H9 (cell line): ENCODE measurements around the gene NOP56. TPM values are rescaled to one million over a fixed set of nuclear protein-coding genes. Genes with fewer than 3 reads are reported as not detected.

Experiments
- DNase-seq: peaks from one replicate; pipeline ENCODE4 v3.0.0-alpha.2; 2017
- H2AFZ ChIP-seq: one replicate; pipeline ENCODE4 v1.6.1; 2013; ENCODE audit warnings: mild to moderate bottlenecking, low read length, control low read depth, moderate library complexity
- H2AK5ac ChIP-seq: 2 replicates; pipeline ENCODE4 v1.6.1; 2013; ENCODE audit warnings: low read length, control low read depth, mixed read lengths; ENCODE audit not compliant: insufficient read length
- H2BK120ac ChIP-seq: one replicate; pipeline ENCODE4 v1.6.1; 2013; ENCODE audit warnings: low read depth, mild to moderate bottlenecking, low read length, control low read depth, inconsistent platforms; ENCODE audit not compliant: poor library complexity, severe bottlenecking
- H2BK12ac ChIP-seq: 2 replicates; pipeline ENCODE4 v1.6.1; 2013; ENCODE audit warnings: low read length, control low read depth, mixed read lengths, low read depth; ENCODE audit not compliant: insufficient read length
- H2BK15ac ChIP-seq: 2 replicates; pipeline ENCODE4 v1.6.1; 2013; ENCODE audit warnings: low read depth, low read length, control low read depth
- H2BK20ac ChIP-seq: one replicate; pipeline ENCODE4 v1.6.1; 2013; ENCODE audit warnings: low read depth, mild to moderate bottlenecking, low read length, control low read depth, inconsistent platforms; ENCODE audit not compliant: poor library complexity, severe bottlenecking
- H2BK5ac ChIP-seq: 2 replicates; pipeline ENCODE4 v1.6.1; 2013; ENCODE audit warnings: low read length, control low read depth, mixed read lengths; ENCODE audit not compliant: insufficient read length
- H3K14ac ChIP-seq: 2 replicates; pipeline ENCODE4 v1.6.1; 2013; ENCODE audit warnings: low read length, control low read depth; ENCODE audit not compliant: insufficient read depth
- H3K18ac ChIP-seq: 2 replicates; pipeline ENCODE4 v1.6.1; 2013; ENCODE audit warnings: low read depth, mild to moderate bottlenecking, mixed read lengths, low read length, control low read depth; ENCODE audit not compliant: insufficient read length
- H3K23ac ChIP-seq: 2 replicates; pipeline ENCODE4 v1.6.1; 2013; ENCODE audit warnings: low read length, control low read depth, mixed read lengths, low read depth; ENCODE audit not compliant: insufficient read length
- H3K23me2 ChIP-seq: 2 replicates; pipeline ENCODE4 v1.6.1; 2013; ENCODE audit warnings: low read depth, mild to moderate bottlenecking, mixed read lengths, low read length, control low read depth; ENCODE audit not compliant: insufficient read length, poor library complexity, severe bottlenecking
- H3K27ac ChIP-seq: 2 replicates; pipeline ENCODE4 v1.5.1; 2013; ENCODE audit warnings: low read length, control low read depth, mixed read lengths, low read depth; ENCODE audit not compliant: insufficient read length
- H3K27me3 ChIP-seq: 2 replicates; pipeline ENCODE4 v1.6.1; 2013; ENCODE audit warnings: low read length, control low read depth, inconsistent platforms; ENCODE audit not compliant: insufficient read depth
- H3K4ac ChIP-seq: 2 replicates; pipeline ENCODE4 v1.6.1; 2013; ENCODE audit warnings: low read depth, mild to moderate bottlenecking, control low read depth, inconsistent platforms, low read length, moderate library complexity
- H3K4me1 ChIP-seq: 2 replicates; pipeline ENCODE4 v1.6.1; 2013; ENCODE audit warnings: low read length, control low read depth, inconsistent platforms; ENCODE audit not compliant: insufficient read depth
- H3K4me2 ChIP-seq: 2 replicates; pipeline ENCODE4 v1.6.1; 2013; ENCODE audit warnings: low read length, control low read depth, mixed read lengths; ENCODE audit not compliant: insufficient read length, insufficient read depth
- H3K56ac ChIP-seq: 2 replicates; pipeline ENCODE4 v1.6.1; 2013; ENCODE audit warnings: low read depth, mild to moderate bottlenecking, mixed read lengths, low read length, control low read depth; ENCODE audit not compliant: insufficient read length
- H3K79me1 ChIP-seq: 2 replicates; pipeline ENCODE4 v1.6.1; 2013; ENCODE audit warnings: low read depth, mild to moderate bottlenecking, moderate library complexity, low read length, control low read depth, inconsistent platforms; ENCODE audit not compliant: insufficient read depth, poor library complexity, severe bottlenecking
- H3K79me2 ChIP-seq: 2 replicates; pipeline ENCODE4 v1.6.1; 2013; ENCODE audit warnings: low read length, control low read depth, inconsistent platforms; ENCODE audit not compliant: insufficient read depth
- H3K9ac ChIP-seq: 2 replicates; pipeline ENCODE4 v1.6.1; 2013; ENCODE audit warnings: low read length, control low read depth, mixed read lengths; ENCODE audit not compliant: insufficient read length; ENCODE audit errors: extremely low read depth
- H3K9me3 ChIP-seq: one replicate; pipeline ENCODE4 v1.6.1; 2013; ENCODE audit warnings: low read depth, low read length, inconsistent platforms; ENCODE audit not compliant: control insufficient read depth
- H3T11ph ChIP-seq: one replicate; pipeline ENCODE4 v1.6.1; 2013; ENCODE audit warnings: mild to moderate bottlenecking, low read length, control low read depth, inconsistent platforms
- H4K20me1 ChIP-seq: one replicate; pipeline ENCODE4 v1.6.1; 2013; ENCODE audit not compliant: control insufficient read depth, insufficient read length, insufficient read depth
- H4K5ac ChIP-seq: 2 replicates; pipeline ENCODE4 v1.6.1; 2013; ENCODE audit warnings: low read depth, mild to moderate bottlenecking, mixed read lengths, low read length, control low read depth; ENCODE audit not compliant: insufficient read length
- H4K8ac ChIP-seq: replicated peaks from 2 replicates; pipeline ENCODE4 v1.6.1; 2013; ENCODE audit warnings: low read length, control low read depth, mixed read lengths, low read depth; ENCODE audit not compliant: insufficient read length
- H4K91ac ChIP-seq: 2 replicates; pipeline ENCODE4 v1.6.1; 2013; ENCODE audit warnings: low read depth, mild to moderate bottlenecking, moderate library complexity, mixed read lengths, low read length, control low read depth; ENCODE audit not compliant: insufficient read length
- H3K27ac Mint-ChIP-seq, 3 experiments: 2 replicates in 2 of 3; 3 replicates in 1 of 3; pipeline ENCODE4 v1.8.0; 2020 to 2021; ENCODE audit warnings: mixed read lengths in 3 of 3, mild to moderate bottlenecking in 1 of 3, moderate library complexity in 1 of 3
- H3K27me3 Mint-ChIP-seq: 2 replicates; pipeline ENCODE4 v1.8.0; 2021; ENCODE audit warnings: low read depth, mild to moderate bottlenecking, moderate library complexity, mixed read lengths
- H3K36me3 Mint-ChIP-seq, 3 experiments: 2 replicates in 2 of 3; 3 replicates in 1 of 3; pipeline ENCODE4 v1.8.0; 2020 to 2021; ENCODE audit warnings: low read depth in 3 of 3, mixed read lengths in 3 of 3; ENCODE audit not compliant: insufficient read depth in 1 of 3
- H3K4me1 Mint-ChIP-seq, 2 experiments: 2 replicates each; pipeline ENCODE4 v1.8.0; 2020; ENCODE audit warnings: mixed read lengths in 2 of 2
- H3K4me3 Mint-ChIP-seq, 2 experiments: 2 replicates in 1 of 2; 3 replicates in 1 of 2; pipeline ENCODE4 v1.8.0; 2020 to 2021; ENCODE audit warnings: mild to moderate bottlenecking in 2 of 2, mixed read lengths in 2 of 2, moderate library complexity in 1 of 2
- H3K9me3 Mint-ChIP-seq, 2 experiments: 2 replicates in 1 of 2; 3 replicates in 1 of 2; pipeline ENCODE4 v1.8.0; 2020; ENCODE audit warnings: mild to moderate bottlenecking in 2 of 2, mixed read lengths in 2 of 2, moderate library complexity in 1 of 2
- CTCF ChIP-seq: fragments of 200-600 bp; sonication (generic); conservative IDR thresholded peaks from 3 replicates; pipeline ENCODE4 v1.8.0; 2021; ENCODE audit warnings: antibody characterized with exemption, mild to moderate bottlenecking
- WGBS: extraction: QIAGEN DNeasy Blood & Tissue Kit; methylation state at CpG from one replicate; pipeline ENCODE4 v1.1.7; 2013; ENCODE audit warnings: missing lambda C conversion rate, low lambda C conversion rate, mixed read lengths; ENCODE audit not compliant: insufficient read length; ENCODE audit errors: extremely low coverage; 5-methylcytosine and 5-hydroxymethylcytosine counted together
- total RNA-seq: library from RNA; stranded (reverse); gene quantifications from 2 replicates; pipeline ENCODE4 v1.2.1, GENCODE V29; 2021

The NOP56 gene
- total RNA-seq, 1 experiment from 2014 or later = 774 TPM

DNA sequence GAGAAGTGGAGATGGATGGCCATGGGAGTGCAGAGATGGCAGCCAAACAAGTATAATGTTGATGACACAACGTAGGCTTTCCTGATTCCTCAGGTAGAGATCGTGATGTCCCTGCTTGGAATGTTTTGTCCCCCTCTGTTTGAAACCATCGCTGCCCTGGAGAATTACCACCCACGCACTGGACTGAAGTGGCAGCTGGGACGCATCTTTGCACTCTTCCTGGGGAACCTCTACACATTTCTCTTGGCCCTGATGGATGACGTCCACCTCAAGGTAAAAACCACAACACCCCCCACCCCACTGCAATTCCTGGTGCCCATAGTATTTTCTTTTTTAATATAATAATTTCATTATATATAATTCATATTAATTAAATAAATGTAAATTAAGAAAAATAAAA is 42.1 kb upstream of the NOP56 start:
- Histone ChIP-seq H2BK12ac (no peak overlapping the region), H2BK5ac (no peak overlapping the region), H4K8ac (no peak overlapping the region), H3K27me3 (no peaks in the 10 kb centered on the region), H3K79me1 (no peaks in the 10 kb centered on the region), H4K91ac (no peak overlapping the region), H2AK5ac (no peak overlapping the region), H3K4me2 (no peak overlapping the region), H3K18ac (no peak overlapping the region), H4K20me1 (no peaks in the 10 kb centered on the region), H3K9ac (no peak overlapping the region), H3T11ph (no peak overlapping the region), H3K4ac (no peak overlapping the region), H3K9me3 (peaks cover 5% of the 10 kb centered on the region), H3K23me2 (no peaks in the 10 kb centered on the region), H2BK20ac (no peak overlapping the region), H2AFZ (no peak overlapping the region), H2BK15ac (no peak overlapping the region), H3K14ac (no peak overlapping the region), H3K56ac (no peak overlapping the region), H4K5ac (no peak overlapping the region), H2BK120ac (no peak overlapping the region), H3K27ac (no peak overlapping the region), H3K23ac (no peak overlapping the region), H3K79me2 (no peaks in the 10 kb centered on the region), H3K4me1 (no peaks in the 10 kb centered on the region)
- Mint-ChIP-seq H3K4me1 (no peaks in the 10 kb centered on the region), H3K9me3 (peaks cover 18 to 24% of the 10 kb centered on the region in 2 experiments), H3K27ac (no peak overlapping the region), H3K27me3 (peaks cover 31% of the 10 kb centered on the region), H3K36me3 (peaks cover 0 to 7% (median 3%) of the 10 kb centered on the region in 3 experiments; a peak in 3 of 7 replicates), H3K4me3 (no peak overlapping the region)
- no peak for DNase-seq
- WGBS = no CpG with 5 or more reads among the region's 6 CpGs
- no peak for TF ChIP-seq CTCF
